Measurements from ENCODE around the gene SLC6A17. TPM values are rescaled to one million over a fixed set of nuclear protein-coding genes. Genes with fewer than 3 reads are reported as not detected.

Gene SLC6A17
- total RNA-seq, 1 experiment from 2014 or later = 0.17 TPM

- Histone ChIP-seq H2BK5ac (ENCODE audit: insufficient read length, low read length) (no peak overlapping the region), H3K4ac (ENCODE audit: low read depth, low read length) (no peak overlapping the region), H3K4me1 (ENCODE audit: insufficient read depth, low read length) (no peaks in the 10 kb centered on the region), H2AFZ (ENCODE audit: low read length) (no peak overlapping the region), H3K23ac (ENCODE audit: insufficient read length, low read depth, low read length) (no peak overlapping the region), H3K79me1 (ENCODE audit: insufficient read depth, low read depth, low read length, poor library complexity, severe bottlenecking) (no peaks in the 10 kb centered on the region), H3K27ac (ENCODE audit: insufficient read length, low read depth, low read length) (no peak overlapping the region), H2BK12ac (ENCODE audit: insufficient read length, low read depth, low read length) (no peak overlapping the region), H3T11ph (ENCODE audit: low read length) (no peak overlapping the region), H3K18ac (ENCODE audit: insufficient read length, low read depth, low read length) (no peak overlapping the region), H3K27me3 (ENCODE audit: insufficient read depth, low read length) (no peaks in the 10 kb centered on the region), H2BK120ac (ENCODE audit: low read depth, low read length, poor library complexity, severe bottlenecking) (no peak overlapping the region), H3K9ac (ENCODE audit: extremely low read depth, insufficient read length, low read length) (no peak overlapping the region), H4K5ac (ENCODE audit: insufficient read length, low read depth, low read length) (no peak overlapping the region), H2BK15ac (ENCODE audit: low read depth, low read length) (no peak overlapping the region), H2BK20ac (ENCODE audit: low read depth, low read length, poor library complexity, severe bottlenecking) (no peak overlapping the region), H3K14ac (ENCODE audit: insufficient read depth, low read length) (no peak overlapping the region; the same call in 1 of the 2 replicates), H3K9me3 (ENCODE audit: control insufficient read depth, low read depth, low read length) (no peaks in the 10 kb centered on the region), H3K4me2 (ENCODE audit: insufficient read depth, insufficient read length, low read length) (no peak overlapping the region), H3K23me2 (ENCODE audit: insufficient read length, low read depth, low read length, poor library complexity, severe bottlenecking) (no peaks in the 10 kb centered on the region), H2AK5ac (ENCODE audit: insufficient read length, low read length) (no peak overlapping the region), H4K20me1 (ENCODE audit: control insufficient read depth, insufficient read depth, insufficient read length) (no peaks in the 10 kb centered on the region), H4K91ac (ENCODE audit: insufficient read length, low read depth, low read length) (no peak overlapping the region), H3K79me2 (ENCODE audit: insufficient read depth, low read length) (no peaks in the 10 kb centered on the region), H3K56ac (ENCODE audit: insufficient read length, low read depth, low read length) (no peak overlapping the region), H4K8ac (replicated peaks; ENCODE audit: insufficient read length, low read depth, low read length) (no peak overlapping the region)
- Mint-ChIP-seq H3K4me3 (no peak overlapping the region), H3K36me3 (ENCODE audit: insufficient read depth in 1 of 3, low read depth in 3 of 3) (no peaks in the 10 kb centered on the region), H3K27me3 (ENCODE audit: low read depth) (peaks cover 29% of the 10 kb centered on the region), H3K27ac (no peak overlapping the region), H3K9me3 (no peaks in the 10 kb centered on the region), H3K4me1 (no peaks in the 10 kb centered on the region)
- DNase-seq = no peak
- WGBS (ENCODE audit: extremely low coverage, insufficient read length, low lambda C conversion rate) = no CpG with 5 or more reads among the region's 4 CpGs
- no peak for TF ChIP-seq CTCF (conservative IDR thresholded peaks at IDR 0.05)
Observed at GRCh38 chr1:110111081-110111480, 39.2 kb upstream of the SLC6A17 start.

Measured in H9 (cell line).